RPMI7951 (cell line): ENCODE results near the gene POU2AF1. TPM values are rescaled to one million over a fixed set of nuclear protein-coding genes. Genes with fewer than 3 reads are reported as not detected.

Source experiments
- DNase-seq: peaks from one replicate; pipeline ENCODE4 v3.0.0-alpha.2; 2012; ENCODE audit warnings: low read depth
- total RNA-seq: library from RNA; depleted of rRNA; stranded (reverse); fragments of >200 nt; shearing (Covaris generic); gene quantifications from 2 replicates; pipeline ENCODE4 v1.2.3, GENCODE V29; 2014

The POU2AF1 gene
- total RNA-seq, 1 experiment from 2014 or later: not detected

DNA sequence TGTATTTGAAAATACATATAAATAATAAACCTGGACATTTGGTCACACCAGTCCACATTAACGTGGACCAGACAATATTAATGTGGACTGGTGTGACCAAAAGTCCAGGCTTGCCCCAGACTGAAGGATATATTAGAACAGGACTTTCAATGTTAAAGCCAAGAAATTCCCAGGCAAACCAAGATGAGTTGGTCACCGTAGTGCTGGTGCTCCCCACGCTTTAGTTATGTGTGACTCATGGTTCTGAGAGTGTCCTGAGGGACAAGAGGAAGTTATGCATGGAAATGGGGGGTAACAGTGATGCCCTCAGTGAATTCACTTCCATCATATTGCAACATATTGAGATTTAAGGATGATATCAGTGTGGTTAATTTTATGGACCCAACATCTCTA, 31.4 kb downstream of the POU2AF1 start:
- peak; percentile 85 for DNase-seq

DNA sequence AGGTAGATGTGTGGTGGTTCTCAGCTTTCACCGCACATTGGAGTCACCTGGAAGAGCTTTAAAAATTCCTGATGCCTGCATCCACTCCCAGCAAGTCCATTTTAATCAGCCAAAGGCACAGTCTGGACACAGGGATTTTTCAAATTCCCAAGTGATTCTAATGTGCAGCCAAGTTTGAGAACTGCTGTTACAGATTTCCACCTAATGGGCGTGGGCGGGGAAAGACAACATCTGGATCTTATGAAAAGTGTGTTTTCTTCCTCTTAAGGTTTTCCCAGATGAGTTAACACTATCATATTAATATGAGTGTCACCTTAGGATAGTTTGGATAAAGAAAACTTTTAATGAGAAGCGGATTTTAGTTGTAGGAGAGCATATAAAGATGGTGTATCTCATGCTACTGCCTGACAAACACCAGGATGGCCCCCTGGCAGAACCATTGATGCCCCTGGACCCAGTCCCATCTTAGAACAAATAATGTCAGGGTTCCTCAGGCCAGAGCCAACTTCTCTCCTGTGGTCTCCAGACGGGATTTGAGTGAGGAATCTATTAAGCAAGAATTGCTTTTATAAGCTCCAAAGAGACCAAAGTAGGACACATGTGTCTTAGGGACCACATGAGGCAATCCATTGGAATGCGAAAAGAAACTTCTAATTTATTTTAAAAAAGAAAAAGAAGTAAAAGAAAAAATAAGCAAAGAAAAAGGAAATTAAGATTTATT, 31.9 kb downstream of the POU2AF1 start:
- peak; percentile 42 for DNase-seq

DNA sequence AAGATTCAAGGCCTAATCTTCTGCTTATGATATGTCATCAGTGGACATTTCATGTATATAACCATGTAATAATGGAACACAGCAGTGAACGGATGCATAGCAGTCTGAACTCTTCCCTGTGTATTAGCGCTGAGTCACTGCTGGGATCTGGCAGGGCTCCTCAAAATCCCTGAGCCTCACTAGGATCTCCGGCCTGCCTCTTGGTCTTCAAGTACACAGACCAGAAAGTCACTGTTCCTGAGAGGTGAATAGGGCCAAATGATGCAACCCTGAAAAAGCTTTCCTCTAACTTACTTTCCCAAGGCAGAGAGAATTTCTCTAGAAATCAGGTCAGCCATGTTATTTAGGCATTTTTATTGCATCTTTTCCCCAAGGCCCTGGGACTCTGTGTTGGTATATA, 35.0 kb downstream of the POU2AF1 start:
- peak; percentile 77 for DNase-seq

DNA sequence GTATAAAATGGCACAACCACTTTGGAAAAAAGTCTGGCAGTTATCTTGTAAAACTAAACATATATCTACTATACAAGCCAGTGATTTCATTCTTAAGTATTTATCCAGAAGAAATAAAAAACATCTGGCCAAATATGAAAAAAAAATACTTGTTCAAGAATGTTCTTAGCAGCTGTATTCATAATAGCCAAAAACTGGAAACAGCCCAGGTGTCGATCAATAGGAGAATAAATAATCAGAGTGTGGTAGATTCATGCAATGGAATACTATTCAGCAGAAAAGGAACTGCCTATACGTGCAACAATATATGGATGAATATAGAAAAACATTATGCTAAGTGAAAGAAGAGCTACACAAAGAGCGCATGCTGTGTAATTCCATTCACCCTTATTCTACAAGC, 36.7 kb downstream of the POU2AF1 start:
- no peak for DNase-seq

DNA sequence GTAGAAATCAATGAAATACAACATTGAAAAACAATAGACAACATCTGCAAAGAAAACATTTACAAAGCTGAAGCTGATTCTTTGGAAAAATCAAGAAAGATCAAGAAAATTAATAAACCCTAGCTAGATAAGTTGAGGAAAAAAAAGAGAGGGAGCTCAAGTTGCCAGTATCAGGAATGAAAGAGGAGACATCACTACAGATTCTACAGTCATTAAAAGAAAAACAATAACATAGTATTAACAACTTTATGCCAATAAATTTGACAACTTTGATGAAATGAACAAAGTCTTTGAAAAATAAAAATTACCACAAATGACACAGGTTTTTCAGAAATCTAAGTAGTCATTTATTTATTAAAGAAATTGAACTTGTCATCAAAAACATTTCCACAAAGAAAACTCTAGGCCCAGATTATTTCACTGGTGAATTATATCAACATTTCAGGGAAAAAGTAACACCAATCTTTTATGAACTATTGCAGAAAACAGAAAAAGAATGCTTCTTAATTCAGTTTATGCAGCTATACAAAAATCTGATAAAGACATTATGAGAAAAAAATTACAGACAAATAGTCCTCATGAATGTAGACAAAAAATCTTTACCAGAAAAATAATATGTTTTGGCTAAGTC, 39.2 kb downstream of the POU2AF1 start:
- no peak for DNase-seq

DNA sequence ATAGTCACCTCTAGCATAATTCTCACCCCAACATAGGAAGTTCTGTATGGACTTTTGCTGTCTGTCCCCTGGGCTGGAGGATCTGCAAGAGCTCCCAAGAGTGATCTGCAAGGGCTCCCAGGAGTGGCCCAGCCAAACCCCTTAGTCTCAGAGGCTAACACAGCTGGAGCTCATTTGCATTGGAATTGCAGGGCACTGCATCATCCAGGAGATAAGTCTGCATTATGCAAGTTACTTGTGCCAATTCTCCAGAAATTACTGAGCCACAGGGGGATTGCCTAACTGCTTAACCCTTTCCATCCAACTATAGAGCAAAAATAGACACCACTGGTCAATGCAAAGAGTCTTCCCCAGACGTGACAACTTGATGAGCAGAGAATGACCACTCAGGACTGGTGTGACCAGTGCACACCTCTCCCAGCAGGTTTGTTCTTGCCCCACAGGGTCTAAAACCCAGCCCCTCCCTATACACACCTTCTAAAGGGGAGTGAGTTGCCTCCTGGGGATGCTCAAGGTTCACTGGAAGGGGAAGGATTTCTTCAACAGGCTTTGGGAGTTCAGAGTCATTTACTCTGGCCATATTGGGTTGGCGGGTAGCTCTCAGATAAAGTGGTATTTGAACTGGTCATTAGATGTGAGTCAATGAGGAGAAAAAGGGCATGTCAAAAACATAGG, 42.4 kb downstream of the POU2AF1 start:
- DNase-seq: peak; percentile 72

DNA sequence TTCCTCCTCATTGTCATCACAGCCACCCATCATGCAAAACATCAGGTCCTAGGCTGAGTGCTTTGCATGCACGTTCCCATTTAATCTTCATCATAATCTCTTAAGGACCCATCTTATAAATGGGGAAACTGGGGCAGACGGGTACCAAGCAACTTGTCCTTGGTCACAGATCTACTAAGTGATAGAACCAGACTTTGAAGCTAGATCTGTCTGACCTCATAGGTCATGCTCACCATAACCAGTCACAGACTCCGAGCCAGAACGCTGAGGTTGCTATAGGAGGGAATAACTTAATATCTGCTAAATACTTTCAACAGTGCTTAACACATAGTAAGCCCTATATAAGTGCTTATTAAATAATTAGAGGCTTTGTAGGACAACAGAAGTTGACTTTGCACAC, 43.0 kb downstream of the POU2AF1 start:
- no peak for DNase-seq

DNA sequence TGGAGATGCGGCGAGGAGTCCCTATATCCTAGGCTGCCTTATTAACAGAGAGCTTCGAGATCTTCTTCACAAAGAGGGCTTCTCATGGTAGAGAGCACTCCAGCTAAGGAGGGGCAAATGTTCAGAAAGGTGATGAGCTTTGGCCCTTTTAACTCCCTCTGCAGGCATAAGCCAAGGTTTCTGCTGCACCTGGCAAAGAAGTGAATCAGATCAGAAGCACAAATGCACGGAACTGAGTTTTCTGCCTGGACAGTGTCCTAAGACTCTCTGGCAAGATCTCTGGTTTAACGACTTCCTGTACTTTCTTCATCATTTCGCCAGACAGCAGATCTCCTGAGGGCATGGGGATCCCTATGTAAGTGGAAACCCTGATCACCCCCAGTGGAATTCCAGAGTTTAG, 43.5 kb downstream of the POU2AF1 start:
- peak; percentile 72 for DNase-seq

DNA sequence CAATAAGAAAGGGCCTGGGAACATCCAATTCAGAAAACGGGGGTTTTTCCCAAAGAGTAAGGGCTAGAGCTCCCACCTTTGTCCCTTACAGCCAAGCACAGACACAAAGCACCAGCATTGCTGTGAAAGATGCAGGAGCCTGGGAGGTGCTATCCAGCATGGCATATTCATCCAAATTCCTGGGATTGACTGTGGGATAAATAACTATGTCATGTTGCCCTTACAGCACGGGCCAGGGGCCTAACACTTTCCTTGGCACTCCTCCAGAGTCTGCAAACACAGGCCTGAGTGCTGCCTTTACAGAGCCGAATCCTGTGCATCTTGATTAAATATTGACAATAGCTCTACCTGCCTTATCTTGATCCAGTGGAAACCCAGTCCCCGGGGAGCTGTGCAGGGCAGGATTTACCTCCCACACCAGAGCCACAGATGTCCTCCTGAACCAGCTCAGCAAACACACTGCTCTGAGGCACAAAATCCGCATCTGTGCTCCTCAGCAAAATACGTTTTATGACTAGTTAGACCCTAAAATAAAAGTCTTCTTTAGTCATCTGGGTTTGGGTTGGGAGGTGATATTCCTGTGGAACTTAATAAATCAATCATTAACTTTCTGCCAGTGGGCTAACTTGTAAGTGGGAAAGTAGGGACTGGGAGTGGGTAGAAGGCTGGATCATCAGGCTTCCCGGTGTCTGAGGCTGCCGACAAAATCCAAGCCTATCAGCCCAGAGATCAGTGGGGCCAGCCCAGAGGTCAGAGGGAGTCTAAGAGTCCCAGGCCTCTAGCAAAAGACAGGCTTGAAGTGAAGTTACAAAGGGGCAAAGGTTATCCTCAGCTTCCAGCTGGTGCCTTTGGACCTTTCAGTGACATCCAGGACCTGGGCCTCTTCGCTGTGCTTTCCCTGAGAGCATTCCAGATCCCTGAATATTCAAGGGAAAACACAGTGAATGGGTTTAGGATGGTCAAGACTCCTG, 44.3 kb downstream of the POU2AF1 start:
- no peak for DNase-seq

DNA sequence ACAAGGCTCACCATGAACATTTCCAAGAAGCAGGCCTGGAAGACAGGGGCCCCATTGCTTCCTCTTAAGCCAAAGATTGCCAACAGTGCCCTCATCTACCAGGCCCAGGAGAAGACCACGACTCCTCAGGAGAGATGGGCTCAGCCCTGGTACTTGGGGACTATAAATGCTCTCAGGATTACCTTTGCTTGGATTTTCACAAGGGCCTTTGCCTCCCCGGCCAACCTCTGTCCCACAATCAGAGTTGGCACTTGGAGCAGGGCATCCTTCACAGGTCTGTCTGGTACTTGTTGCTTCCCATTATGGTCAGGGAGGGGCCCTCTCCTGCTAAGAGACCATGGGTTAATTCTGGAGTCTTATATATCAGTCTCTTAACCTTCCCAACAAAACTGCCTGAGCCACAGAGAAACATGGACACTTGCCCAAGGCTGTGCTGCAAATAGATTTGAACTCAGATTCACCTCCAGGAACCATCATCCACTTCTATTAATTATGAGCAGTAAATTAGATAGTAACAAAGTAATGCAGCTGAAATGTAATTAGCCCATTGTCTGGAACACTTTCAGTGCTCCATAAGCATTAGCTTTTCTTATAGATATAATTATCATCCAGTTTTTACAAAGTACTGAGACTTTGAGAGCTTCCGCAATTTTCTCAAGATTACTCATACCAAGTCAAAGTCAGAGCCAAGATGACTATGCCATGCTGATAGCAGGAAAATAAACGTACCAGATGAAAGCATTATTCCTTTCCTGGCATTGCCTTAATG, 47.2 kb downstream of the POU2AF1 start:
- DNase-seq: peak; percentile 62

DNA sequence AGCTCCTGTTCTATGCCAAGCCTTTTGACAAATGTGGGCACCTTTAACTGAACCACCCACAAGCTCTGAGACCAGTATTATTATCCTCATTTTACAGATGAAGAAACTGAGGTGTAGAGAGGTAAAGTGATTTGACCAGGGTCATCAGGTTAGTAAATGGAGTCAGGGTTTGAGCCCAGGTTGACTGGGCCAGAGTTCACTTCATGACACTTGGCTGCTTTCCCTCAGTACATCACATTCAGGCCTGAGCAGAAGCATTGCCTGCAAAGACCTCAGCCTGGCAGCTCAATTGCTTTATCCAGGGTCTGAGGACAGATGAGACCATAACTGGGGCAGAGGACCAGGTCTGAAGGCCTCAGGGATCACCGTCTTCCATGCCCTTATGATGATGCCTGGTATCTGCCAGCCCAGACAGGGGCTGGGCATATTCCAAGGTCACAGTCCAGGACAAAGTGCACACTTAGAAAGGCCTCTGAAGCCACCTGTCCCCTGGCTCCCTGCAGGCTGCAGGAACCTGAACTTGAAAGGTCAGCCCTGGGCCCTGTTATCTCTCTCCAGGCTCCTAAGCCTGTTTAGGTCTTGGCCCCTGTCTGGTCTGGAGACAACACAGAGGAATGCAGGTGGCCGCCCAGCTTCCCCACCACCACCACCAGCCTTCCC, 48.7 kb downstream of the POU2AF1 start:
- no peak for DNase-seq

DNA sequence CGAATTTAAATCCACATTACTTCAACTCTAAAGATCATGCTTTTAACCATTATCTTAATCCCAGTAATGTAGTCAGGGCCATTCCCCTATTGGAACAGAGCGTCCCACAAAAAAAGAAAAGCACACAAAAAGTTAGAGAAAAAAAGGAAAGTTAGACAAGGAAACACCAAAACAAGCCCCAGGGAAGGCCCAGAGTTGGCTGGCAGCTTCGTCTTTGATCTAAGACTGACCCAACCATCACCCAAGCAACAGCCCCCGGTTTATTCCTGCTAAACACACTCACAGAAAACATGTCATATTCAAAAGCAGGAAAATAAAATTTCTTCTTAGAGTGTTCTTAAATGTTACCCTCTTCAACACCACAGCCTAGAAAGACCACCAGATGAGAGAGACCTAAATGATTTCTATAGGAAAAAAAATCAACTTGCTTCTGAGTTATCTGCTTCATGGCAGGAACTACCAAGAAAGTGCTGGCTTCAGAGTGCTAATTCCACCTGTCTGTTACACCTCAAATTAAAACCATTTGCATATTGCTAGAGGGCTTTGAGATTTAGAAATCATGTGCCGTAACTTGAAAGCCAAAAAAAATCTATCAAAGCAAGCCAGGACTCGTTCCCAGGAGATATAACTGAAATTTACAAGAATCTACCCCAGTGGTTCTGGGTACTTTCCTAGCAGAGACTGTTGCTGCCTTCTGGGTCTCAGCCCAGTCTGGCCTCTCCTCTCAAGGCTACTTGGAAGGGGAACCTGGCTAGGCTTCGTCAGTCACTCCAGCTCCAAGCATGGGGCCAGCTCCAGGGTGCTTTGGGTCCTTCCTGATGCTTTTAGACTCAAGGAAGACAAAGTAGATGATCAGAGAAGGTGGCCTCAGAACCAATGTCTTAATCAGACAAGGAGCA, 49.5 kb downstream of the POU2AF1 start:
- DNase-seq: no peak

DNA sequence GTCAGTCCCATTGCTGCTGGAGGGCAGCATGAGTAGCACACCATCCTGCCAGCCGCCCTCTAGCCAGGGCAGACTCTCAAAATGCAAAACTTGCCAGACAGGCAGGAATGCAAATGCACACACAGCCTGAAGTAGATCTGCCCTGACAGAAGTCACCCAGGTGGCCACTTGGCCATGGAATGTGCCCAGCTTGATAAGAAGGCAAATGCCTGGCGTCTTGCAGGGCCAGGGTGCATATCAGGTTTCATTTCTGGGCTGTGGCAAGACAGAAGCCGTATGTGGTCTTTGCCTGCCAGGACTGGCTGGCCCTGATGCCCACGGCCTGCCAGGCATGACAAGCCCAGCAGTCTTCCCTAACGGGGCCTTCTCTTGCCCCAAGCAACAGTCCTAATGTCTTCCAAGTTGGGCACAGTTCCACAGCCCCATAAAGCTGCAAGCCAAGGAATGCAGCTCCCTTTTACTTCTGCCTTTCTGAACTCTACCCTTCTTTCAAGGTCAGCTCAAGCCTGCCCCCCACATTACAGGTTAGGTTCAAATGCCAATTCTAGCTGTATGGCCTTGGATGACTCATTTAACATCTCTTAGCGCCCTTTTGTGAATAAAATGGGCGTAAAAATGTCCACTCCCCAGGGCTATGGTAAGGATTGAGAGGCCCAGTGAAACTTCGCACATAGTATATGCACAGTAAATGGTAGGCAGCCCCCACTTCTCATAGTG, 51.0 kb downstream of the POU2AF1 start:
- peak; percentile 68 for DNase-seq

DNA sequence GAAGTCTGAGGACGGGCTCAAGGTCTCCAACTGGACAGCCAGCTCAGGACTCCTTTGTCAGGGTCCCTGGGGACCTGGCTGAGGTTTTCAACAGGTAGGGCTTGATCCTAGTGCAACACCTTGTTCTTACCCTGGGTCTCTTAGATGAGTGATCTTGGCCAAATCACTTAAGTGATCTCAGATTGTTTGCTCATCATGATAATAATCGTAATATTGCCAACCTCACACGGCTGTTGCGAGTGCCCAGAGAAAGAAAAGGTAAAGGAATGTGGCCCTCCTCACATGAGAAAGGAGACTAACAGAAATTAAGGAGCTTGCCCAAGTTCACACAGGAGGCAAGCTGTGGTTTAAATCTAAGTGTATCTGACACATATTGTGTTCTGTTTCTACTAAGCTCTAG, 52.3 kb downstream of the POU2AF1 start:
- no peak for DNase-seq

DNA sequence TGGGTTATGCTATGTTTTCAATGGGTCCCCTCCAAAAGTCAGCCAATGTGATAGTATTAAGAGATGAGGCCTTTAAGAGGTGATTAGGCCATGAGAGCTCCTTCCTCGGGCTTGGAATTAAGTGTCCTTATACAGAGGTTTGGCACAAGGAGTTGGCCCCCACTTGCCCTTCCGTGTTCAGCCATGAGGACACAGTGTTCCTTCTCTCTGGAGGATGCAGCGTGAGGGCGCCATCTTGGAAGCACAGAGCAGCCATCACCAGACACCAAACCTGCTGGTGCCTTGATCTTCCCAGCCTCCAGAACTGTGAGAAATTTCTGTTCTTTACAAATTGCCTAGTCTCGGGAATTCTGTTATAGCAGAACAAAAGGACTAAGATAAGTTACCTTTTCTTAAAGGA, 53.8 kb downstream of the POU2AF1 start:
- DNase-seq: no peak

DNA sequence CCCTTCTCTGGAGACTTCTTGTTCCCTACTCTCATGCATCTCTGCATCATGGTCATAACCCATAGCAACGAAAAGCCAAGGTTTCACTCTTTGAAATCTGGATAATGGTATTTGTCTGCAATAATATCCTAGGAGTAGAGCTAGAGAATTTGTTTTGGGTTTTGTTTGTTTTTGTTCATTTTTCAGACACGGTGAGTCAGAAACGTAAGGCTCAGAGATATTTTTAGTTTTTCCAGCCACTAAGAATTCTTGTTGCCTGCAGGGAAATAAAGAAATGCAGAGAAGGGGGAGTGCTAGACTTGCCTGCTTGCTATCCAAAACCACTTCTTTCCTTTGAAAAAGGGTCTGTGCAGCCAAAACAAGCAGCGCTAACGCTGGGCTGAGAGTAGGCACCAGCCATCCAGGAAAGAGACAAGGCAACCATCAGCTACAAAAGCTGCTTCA, 54.8 kb downstream of the POU2AF1 start:
- DNase-seq: peak; percentile 58

DNA sequence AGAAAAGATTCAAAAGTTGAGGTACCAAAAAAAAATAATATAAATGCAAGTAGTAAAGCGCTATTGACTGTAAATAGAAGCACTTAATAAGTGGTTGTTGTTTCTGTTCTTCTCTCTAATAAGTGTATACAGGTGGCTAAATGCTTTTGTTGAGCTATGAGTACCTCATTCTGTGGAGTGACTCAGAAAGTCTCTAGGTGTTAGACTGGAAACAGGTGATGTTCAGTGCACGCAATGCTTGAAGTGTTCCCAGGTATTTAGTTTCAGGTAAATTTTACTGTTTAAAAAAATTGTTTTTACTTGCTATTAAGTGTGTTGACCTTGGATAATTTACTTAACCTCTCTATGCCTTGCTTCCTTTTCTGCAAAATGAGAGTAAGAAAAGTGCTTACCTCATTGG, 56.5 kb downstream of the POU2AF1 start:
- no peak for DNase-seq

DNA sequence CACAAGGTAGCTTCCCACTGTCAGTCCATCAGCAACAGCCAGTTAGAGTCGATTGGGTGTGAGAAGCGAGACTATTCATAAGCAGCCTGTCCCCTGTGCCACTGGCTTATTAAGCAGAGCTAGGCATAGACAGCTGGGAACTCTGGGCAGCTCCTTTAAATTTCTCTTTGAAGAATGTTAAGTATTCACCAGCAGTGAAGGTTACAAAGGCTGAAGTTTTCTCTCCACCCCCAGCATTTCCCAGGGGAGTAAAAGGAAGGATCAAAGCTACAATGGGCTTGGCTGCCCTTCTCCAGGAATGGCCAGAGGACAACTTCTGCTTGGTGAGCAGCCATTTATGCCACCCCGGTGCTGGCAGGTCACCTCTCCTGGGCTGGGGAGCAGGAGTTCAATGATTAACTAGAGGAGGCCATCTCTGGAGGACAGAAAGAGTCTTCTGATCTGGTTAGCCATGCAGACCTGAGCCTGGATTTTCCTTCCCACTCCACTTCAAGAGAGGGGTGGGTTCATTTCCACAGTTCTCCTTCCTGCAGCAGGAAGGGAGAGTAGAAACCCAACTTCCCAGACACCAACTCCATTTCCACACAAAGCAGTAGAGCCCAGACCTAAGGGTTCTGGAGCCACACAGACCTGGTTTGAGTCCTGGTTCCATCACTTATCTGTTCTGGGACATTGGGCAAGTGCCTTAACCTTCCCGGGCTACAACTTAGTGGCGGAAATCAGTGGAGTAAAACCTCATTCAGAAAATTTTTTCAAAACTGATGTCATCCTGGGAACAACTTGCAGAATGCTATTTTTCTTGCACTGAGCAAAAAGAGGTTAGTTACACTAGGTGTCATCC, 58.1 kb downstream of the POU2AF1 start:
- no peak for DNase-seq
